Stimulated activated CD8-positive, alpha-beta memory T cell treated with anti-CD3 and anti-CD28 coated beads, Interleukin-15, amount 100 ng/mL, for 48 hours (primary cell): Measurements from ENCODE around the gene EEF2K.

ENCODE experiments used
- DNase-seq, 2 donors: peaks; one replicate each; pipeline ENCODE4 v3.0.0-alpha.2; 2020; ENCODE audit warnings: low read depth in 2 of 2

Gene EEF2K

DNA sequence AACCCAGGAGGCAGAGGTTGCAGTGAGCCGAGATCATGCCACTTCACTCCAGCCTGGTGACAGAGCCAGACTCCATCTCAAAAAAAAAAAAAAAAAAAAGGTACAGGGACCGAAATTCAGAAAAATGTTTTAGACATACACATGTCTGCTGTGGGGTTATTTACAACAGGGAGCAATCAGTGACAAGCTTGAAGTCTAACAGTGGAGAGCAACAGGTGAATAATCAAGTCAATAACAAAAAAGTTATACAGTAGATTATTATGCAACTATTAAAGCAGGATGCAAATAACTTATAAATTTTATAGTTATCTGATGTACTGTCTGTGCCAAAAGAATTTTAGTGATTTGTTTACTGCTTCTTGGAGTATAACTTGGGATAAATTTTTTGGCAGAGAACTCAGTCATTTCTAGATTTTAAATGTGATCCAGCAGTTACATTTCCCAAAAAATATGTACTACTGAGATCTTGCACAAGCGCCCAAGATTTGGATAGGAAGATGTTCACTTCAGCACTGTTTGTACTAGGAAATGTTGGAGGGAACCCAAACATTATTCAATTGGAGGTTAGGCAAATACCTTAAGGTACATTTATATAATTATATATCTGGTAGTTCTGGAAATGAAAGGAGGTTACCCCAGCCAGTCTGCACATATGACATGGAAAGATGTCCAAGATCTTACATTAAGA lies 34.1 kb downstream of the EEF2K start:
- DNase-seq, result no peak

DNA sequence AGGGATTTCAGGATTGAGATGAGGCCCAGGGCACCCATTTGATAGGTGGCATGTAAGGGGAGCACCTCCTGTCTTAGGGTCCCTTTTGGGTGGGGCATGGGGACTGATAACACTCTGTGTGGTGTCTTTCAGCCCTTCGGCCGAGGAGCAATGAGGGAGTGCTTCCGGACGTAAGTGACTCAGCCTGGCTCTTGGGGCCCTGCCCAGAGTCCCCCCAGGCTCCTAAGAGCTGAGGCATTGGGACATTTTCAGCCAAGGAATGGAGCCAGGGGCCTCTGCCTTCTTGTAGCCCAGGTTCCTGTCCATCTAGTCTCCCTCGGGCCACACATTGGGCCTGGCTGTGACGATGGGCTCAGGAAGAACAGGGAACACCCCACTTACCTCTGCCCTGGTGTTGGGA lies 44.4 kb downstream of the EEF2K start:
- no peak for DNase-seq

DNA sequence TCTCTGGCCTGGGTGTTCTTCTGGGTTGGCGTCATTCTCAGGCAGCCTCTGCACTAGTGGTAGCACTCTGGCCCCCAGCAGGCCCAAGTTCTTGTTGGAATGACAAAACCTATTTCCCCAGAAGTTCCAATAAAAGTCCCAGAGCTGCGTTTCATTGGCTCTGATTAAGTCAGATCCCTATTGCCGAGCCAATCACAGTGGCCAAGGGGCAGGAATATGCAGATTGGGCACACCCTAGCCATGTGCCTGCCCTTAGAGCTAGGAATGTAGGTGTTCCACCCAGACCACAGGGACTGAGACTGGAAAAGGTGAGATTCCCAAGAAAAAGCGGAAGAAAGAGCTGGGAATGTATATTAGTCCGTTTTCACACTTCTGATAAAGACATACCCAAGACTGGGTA lies 46.2 kb downstream of the EEF2K start:
- no peak for DNase-seq

- DNase-seq, result no peak
These were observed 47.2 kb downstream of the EEF2K start for GRCh38 chr16:22253272-22253671.

GRCh38 chr16:22255335-22255734 lies 49.3 kb downstream of the EEF2K start:
- no peak for DNase-seq

DNA sequence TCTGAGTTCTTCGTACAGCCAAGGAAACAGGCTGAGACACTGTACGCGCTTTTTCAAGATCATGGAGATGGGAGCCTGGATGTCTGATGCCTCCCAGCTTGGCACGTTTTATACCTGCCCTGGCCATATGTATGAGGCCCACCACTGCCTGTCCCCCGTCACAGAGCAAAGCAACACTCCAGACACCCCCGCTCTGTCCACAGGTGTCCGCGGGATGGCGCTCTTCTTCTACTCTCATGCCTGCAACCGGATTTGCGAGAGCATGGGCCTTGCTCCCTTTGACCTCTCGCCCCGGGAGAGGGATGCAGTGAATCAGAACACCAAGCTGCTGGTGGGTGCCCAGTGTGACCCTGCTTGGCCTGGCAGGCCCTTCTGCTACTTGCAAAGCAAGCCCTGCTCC lies 51.4 kb downstream of the EEF2K start:
- DNase-seq, result no peak

DNA sequence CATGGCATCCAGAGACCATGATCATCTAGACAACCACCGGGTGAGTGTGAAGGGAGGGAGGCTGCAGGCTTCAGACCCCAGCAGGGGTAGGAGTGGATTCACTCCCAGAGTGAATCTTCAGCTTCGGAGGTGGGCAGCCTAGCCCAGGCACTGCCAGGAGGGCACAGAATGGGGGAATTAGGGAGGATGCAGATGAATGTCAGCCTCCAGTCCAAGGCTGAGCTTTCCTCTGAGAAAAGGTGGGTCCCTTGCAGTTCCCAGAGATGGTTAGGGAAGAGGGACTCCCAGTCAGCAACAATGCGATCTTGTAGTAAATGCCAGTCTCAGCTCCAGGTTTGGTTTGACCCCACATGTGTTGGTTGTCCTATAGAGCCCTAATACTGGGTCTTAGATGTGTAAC lies 54.4 kb downstream of the EEF2K start:
- no peak for DNase-seq

GRCh38 chr16:22262460-22262859 lies 56.4 kb downstream of the EEF2K start:
- DNase-seq, result no peak

DNA sequence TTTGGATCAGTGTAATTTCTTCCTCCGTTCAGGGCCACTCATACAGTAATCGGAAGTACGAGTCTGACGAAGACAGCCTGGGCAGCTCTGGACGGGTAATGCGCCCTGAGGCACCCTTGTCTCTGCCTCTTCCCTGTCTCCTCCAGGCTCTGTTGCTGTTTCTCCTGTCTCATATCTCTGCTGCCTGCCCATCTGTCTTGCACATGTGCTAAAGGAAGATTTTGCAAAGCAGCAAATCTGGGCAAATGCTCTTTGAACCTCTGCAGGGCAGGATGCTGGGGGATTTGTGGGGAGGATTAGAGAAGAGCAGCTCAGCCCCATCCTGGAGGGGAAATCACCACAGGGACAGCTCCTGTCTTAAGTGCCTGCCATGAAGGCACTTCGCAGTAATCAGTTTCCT lies 58.7 kb downstream of the EEF2K start:
- no peak for DNase-seq

DNA sequence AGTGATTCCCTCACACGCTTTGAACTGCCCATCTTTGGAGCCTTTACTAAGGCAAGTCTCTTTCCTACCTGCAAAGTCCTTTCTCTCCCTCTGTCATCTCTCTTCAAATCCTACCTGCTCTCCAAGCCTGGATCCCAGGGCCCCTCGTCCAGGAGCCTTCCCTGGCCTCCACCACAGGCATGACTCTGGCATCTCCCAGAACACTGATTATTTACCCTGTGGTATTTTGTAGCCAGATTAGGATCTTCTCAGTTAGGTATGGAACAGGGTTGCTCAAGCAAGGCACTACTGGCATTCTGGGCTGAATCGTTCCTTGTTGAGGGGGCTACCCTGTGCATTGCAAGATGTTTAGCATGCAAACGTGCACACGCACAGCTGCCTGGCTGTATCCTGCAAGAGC lies 59.3 kb downstream of the EEF2K start:
- DNase-seq, result no peak

DNA sequence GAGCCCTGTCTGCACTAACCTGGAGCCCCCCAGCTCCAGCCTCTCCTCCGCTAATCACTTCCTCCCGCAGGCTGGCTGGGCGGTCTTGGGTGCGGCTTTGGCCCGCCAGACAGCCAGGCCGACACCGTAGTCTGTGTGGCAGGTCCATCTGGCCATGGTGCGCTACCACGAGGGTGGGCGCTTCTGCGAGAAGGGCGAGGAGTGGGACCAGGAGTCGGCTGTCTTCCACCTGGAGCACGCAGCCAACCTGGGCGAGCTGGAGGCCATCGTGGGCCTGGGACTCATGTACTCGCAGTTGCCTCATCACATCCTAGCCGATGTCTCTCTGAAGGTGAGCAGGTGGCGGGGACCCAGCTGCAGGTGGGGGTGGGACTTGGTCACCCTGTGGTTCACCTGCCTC lies 60.5 kb downstream of the EEF2K start:
- no peak for DNase-seq

GRCh38 chr16:22267764-22268163 lies 61.7 kb downstream of the EEF2K start:
- DNase-seq, result no peak

DNA sequence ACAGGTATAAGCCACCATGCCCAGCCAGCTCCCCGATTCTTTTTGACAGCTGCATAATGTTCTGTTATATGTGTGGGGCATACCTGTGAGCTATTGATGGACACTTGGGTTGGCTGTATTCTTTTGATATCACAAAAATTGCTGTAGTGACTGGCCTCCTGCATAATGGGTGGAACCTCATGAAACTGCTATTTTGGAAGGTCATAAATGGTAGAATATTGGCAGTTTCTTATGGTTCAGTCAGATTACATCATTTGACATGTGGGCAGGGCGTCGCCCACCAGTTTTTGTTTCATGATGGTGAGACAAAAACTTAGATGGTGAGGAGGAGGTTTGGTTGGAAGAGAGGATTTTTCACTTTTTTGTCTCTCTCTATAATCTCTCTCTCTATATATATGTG lies 64.4 kb downstream of the EEF2K start:
- DNase-seq, result no peak

- no peak for DNase-seq
These were observed 67.0 kb downstream of the EEF2K start for GRCh38 chr16:22272870-22273650.

GRCh38 chr16:22274916-22275315 lies 68.8 kb downstream of the EEF2K start:
- no peak for DNase-seq

DNA sequence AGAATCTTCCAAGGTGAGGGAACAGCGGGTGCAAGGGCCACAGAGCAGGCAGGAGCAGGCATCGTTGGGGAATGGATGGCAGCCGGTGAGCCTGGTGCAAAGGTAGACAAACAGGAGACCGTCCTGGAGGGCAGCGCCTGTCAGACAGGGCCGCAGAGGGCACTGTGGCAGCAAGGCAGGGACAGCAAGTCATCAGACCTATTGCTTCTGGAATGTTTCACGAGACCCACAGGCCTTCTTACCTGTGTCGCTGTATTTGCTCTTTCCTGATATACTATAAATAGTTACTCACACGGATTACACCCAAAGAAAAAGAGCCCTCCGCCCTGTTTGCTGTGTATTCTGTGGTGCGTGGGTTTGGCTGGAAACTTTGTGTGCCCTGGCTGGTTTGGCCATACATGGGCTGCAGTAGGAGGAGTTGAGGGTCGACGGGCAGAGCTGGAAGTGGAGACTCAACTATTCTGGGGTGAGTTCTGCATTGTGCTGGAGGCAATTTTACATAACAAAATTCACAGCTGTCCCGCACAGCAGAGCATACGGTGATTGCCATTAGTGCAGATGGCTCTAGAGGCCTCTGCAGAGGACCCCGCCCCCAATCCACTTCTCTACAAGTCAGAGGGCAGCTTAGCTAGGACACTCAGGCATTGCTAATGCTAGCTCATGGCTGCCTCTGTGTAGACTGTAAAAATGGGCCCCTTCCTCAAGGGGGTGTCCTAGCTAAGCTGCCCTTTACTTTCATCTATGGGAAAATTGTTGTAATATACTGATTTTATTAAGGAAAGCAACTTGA lies 72.6 kb downstream of the EEF2K start:
- DNase-seq, result no peak

DNA sequence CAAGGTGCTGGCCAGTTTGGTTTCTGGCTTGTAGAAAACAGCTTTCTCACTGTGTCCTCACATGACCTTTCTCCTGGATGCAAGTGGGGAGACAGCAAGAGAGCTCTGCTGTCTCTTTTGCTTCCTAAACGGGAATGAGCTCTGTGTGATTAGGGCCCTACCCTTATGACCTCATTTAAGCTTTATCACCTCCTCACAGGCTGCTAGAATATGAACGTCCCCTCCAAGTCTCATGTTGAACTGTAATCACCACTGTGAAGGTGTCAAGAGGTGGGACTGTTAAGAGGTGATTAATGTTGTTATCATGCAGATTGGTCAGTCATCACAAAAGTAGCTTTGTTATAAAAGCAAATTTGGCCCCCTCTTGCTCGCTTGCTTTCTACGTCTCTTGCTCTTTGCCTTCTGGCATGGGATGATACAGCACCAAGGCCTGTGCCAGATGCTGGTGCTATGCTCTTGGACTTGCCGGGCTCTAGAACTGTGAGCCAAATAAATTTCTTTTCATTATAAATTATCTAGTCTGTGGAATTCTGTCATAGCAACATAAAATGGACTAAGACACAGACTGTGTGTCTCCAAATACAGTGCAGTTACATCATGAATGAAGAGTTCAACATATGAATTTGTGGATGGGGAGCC lies 76.3 kb downstream of the EEF2K start:
- DNase-seq, result no peak

- DNase-seq, result no peak
These were observed 78.6 kb downstream of the EEF2K start for GRCh38 chr16:22284637-22285036.

DNA sequence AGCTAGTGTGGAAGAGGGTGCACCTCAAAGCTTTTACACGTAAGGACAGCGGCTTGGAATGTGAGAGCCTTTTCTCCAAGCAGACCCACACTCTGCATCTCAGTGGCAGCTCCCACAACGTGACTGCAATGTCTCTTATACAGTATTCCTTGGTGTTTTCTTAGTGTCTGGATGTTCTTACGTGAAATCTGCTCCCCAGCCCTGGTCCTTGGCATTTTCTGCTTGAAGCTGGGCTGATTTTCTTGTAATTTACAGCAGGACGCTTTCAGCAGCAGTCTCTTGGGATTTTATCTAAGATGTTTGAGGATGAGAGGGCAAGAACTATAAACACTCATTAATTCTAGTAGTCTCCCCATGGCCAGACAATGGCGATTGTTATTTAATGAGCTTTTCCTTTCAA lies 79.0 kb downstream of the EEF2K start:
- no peak for DNase-seq

- DNase-seq, result no peak
These were observed 84.9 kb downstream of the EEF2K start for GRCh38 chr16:22291020-22291419.

DNA sequence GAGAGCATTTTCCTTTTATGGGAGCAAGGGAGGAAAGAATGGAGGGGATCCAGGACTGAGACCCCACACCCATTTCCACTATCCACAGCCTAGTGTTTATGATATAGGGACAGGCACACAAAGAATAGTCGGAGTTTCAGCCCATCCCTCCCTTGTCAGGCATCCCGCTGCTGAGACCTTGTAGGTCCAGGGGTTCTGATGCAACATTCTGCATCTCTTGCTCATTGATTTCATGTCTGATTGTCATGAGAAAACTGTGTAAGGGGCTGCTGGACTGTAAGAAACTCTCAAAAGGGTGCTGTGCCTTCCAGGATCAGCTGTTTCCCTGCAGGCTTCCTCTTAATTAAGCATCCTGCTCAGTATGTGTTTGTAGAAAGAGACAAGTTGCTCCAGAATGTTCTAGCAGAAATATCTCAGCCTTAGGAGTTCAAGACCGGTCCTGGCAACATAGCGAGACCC lies 85.8 kb downstream of the EEF2K start:
- no peak for DNase-seq

GRCh38 chr16:22292320-22292719 lies 86.2 kb downstream of the EEF2K start:
- DNase-seq, result no peak
